HG02943 (cell line): ENCODE results near the gene LHFPL2.

Source experiments
- ATAC-seq: cut with Tn5 transposase; IDR thresholded peaks from one replicate; pipeline ENCODE4 v1.9.1; 2021; ENCODE audit warnings: mild to moderate bottlenecking, low read depth, moderate library complexity; ENCODE audit not compliant: unreplicated experiment

The LHFPL2 gene

GRCh38 chr5:78576376-78576775, 72.2 kb downstream of the LHFPL2 start:
- no peak for ATAC-seq

- no peak for ATAC-seq
These were observed 73.8 kb downstream of the LHFPL2 start for GRCh38 chr5:78574731-78575161.

GRCh38 chr5:78574131-78574673, 74.4 kb downstream of the LHFPL2 start:
- no peak for ATAC-seq

- ATAC-seq = peak; percentile 66
These were observed 75.3 kb downstream of the LHFPL2 start for GRCh38 chr5:78573318-78573717.

- no peak for ATAC-seq
These were observed 77.9 kb downstream of the LHFPL2 start for GRCh38 chr5:78570646-78571045.

GRCh38 chr5:78569441-78569840, 79.1 kb downstream of the LHFPL2 start:
- no peak for ATAC-seq

- no peak for ATAC-seq
These were observed 79.9 kb downstream of the LHFPL2 start for GRCh38 chr5:78568676-78569075.

GRCh38 chr5:78568212-78568611, 80.4 kb downstream of the LHFPL2 start:
- ATAC-seq = no peak

GRCh38 chr5:78567617-78568016, 81.0 kb downstream of the LHFPL2 start:
- ATAC-seq = no peak

- ATAC-seq = no peak
These were observed 81.7 kb downstream of the LHFPL2 start for GRCh38 chr5:78566747-78567425.

- no peak for ATAC-seq
These were observed 83.2 kb downstream of the LHFPL2 start for GRCh38 chr5:78565395-78565794.

- no peak for ATAC-seq
These were observed 85.0 kb downstream of the LHFPL2 start for GRCh38 chr5:78563621-78564020.

- ATAC-seq = no peak
These were observed 85.8 kb downstream of the LHFPL2 start for GRCh38 chr5:78562714-78563330.

GRCh38 chr5:78562001-78562400, 86.6 kb downstream of the LHFPL2 start:
- ATAC-seq = no peak

GRCh38 chr5:78561261-78561660, 87.3 kb downstream of the LHFPL2 start:
- ATAC-seq = no peak

GRCh38 chr5:78560000-78560855, 88.3 kb downstream of the LHFPL2 start:
- ATAC-seq = no peak

GRCh38 chr5:78557601-78558000, 91.0 kb downstream of the LHFPL2 start:
- no peak for ATAC-seq

GRCh38 chr5:78555870-78556269, 92.7 kb downstream of the LHFPL2 start:
- no peak for ATAC-seq

GRCh38 chr5:78554670-78555069, 93.9 kb downstream of the LHFPL2 start:
- no peak for ATAC-seq

- ATAC-seq = no peak
These were observed 94.8 kb downstream of the LHFPL2 start for GRCh38 chr5:78553580-78554353.
